ENCODE results near the gene SNX14. TPM values are rescaled to one million over a fixed set of nuclear protein-coding genes. Genes with fewer than 3 reads are reported as not detected.
"Not testable (repeated sequence)": the region's sequence is repeated elsewhere in the genome, so short reads cannot be mapped to it uniquely, and the experiment has no call there.

SNX14 gene
- polyA plus RNA-seq, 6 donors from 2014 or later: 39.1 to 50.8 (median 45.7) TPM

DNA sequence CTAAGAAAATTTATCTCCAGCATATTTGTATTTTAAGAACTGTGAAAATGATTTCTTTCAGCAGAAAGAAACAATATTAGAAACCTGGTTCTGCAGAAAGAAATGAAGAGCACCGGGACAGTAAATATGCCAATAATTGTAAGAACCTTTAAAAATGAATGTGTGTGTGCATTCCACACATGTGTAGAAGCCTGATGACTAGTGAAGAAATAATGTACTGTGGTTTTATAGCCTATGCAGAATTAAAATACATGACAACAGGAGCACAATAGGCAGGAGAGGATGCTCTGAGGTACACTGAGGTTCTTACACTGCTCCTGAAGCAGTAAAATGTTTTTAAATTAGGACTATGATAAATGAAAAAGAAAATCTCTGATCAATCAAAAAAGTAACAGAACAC is 48.9 kb downstream of the SNX14 start:
- Mint-ChIP-seq H3K9me3 (peaks cover 0 to 6% (median 3%) of the 10 kb centered on the region in 7 donors), H3K4me1 (no peaks in the 10 kb centered on the region), H3K27ac (peak overlapping the region in 1 of 6 donors; percentile 85), H3K36me3 (peaks cover 13 to 17% of the 10 kb centered on the region in 2 donors), H3K4me3 (no peak overlapping the region), H3K27me3 (no peaks in the 10 kb centered on the region)
- DNase-seq (no peak), ATAC-seq (ENCODE audit: low read depth in 2 of 2) (no peak)

DNA sequence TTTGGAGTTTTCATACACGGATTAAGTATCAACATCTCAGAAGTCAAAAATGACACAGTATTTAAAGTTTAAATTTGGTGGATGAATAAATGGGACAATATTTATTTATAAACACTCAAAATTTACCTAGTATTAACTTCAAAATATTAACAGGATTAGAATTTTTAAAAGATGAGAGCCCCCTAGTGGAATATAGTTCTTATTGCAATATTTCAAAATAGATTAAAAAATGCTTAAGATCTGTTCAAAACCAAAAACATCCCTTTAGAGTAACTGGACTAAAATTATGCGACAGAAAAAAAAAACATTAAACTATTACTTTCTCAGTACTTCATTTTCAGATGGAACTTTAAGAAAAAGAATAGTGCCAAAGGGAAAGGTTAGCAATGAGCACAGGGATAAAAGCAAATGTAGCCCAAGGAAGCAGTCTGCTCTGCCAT is 56.6 kb downstream of the SNX14 start:
- peak overlapping the region in 1 of 6 donors; percentile 77 for H3K27ac Mint-ChIP-seq
- H3K9me3 Mint-ChIP-seq: no peaks in the 10 kb centered on the region
- H3K36me3 Mint-ChIP-seq: no peaks in the 10 kb centered on the region

GRCh38 chr6:85524281-85524680 is 69.4 kb downstream of the SNX14 start:
- not testable (repeated sequence) for H3K27me3 Mint-ChIP-seq; H3K4me3 Mint-ChIP-seq; H3K4me1 Mint-ChIP-seq; H3K27ac Mint-ChIP-seq; ATAC-seq (ENCODE audit: low read depth in 2 of 2); DNase-seq; H3K9me3 Mint-ChIP-seq
- H3K36me3 Mint-ChIP-seq: peaks cover 32 to 45% of the 10 kb centered on the region in 2 donors

More for the DNA sequence above, 56.6 kb downstream of the SNX14 start:
- DNase-seq: peak; percentile 11
- no peak for ATAC-seq (ENCODE audit: low read depth in 2 of 2)
- no peaks in the 10 kb centered on the region for H3K27me3 Mint-ChIP-seq
- H3K4me1 Mint-ChIP-seq: no peaks in the 10 kb centered on the region
- no peak overlapping the region for H3K4me3 Mint-ChIP-seq

GRCh38 chr6:85516168-85516567 is 77.5 kb downstream of the SNX14 start:
- no peaks in the 10 kb centered on the region for H3K9me3 Mint-ChIP-seq
- no peaks in the 10 kb centered on the region for H3K4me1 Mint-ChIP-seq
- no peak overlapping the region for H3K4me3 Mint-ChIP-seq
- H3K36me3 Mint-ChIP-seq: peaks cover 20 to 28% of the 10 kb centered on the region in 2 donors
- ATAC-seq (ENCODE audit: low read depth in 2 of 2) (no peak), DNase-seq (no peak)
- no peak overlapping the region for H3K27ac Mint-ChIP-seq
- H3K27me3 Mint-ChIP-seq: no peaks in the 10 kb centered on the region

DNA sequence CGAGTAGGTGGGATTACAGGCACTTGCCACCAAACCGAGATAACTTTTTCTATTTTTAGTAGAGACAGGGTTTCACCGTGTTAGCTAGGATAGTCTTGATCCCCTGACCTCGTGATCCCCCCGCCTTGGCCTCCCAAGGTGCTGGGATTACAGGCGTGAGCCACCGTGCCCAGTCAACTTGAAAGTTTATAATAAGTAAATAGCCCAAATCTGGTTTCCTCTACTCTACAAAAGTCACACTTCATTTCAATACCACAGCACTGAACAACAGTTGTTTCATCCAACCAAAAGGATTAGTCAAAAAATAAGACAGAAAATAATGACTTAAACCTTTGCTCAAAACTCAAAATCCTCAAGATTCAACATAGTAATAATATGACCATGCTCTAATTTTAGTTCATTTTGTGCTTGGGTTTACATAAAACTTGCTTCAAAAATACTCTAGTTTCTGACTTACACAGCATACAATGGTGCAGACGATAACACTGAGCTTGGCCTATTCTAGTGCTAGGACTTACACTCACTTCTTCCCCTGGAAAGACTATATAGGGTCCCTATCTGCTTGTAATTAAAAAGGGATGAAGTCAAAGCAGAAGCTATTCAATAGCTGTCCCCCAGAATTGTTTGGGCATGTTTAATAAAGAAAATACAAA is 87.1 kb downstream of the SNX14 start:
- H3K9me3 Mint-ChIP-seq: no peaks in the 10 kb centered on the region
- no peaks in the 10 kb centered on the region for H3K27me3 Mint-ChIP-seq
- peaks cover 19 to 23% of the 10 kb centered on the region in 2 donors for H3K36me3 Mint-ChIP-seq
- no peak for ATAC-seq (ENCODE audit: low read depth in 2 of 2)
- DNase-seq: no peak
- no peak overlapping the region for H3K4me3 Mint-ChIP-seq
- no peaks in the 10 kb centered on the region for H3K4me1 Mint-ChIP-seq
- H3K27ac Mint-ChIP-seq: peak overlapping the region in 2 of 6 donors; percentile 15 to 30

DNA sequence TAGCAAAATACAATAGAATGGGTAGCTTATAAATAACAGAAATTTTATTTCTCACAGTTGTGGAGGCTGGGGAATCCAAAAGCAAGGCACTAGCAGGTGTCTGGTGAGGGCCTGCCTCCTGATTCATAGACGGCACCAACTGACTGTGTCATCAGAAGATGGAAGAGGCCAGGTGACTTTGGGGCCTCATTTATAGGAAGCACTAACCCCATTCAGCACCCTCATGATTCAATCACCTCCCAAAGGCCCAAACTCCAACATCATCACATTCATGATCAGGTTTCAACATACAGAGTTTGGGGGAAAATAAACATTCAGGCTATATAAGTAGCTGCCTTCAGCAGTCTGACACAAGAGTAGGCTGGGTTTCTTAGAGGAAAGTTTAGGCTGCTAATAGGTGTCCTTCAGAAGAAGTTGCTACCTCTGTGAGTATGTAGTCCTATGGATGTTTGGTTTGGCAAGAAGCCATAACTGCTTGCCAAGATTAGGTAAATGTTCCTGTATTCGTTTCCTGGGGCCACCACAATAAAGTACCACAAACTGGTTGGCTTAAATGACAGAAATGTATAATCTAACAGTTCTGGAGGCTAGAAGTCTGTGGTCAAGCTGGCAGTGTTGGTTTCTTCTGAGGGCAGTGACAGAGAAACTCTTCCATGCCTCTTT is 94.9 kb downstream of the SNX14 start:
- Mint-ChIP-seq H3K4me3 (no peak overlapping the region), H3K4me1 (no peaks in the 10 kb centered on the region), H3K27ac (no peak overlapping the region), H3K36me3 (peaks cover 18 to 22% of the 10 kb centered on the region in 2 donors), H3K27me3 (no peaks in the 10 kb centered on the region), H3K9me3 (peaks cover 11 to 23% (median 18%) of the 10 kb centered on the region in 7 donors)
- ATAC-seq (ENCODE audit: low read depth in 2 of 2) (no peak), DNase-seq (no peak)

GRCh38 chr6:85496856-85497255 is 96.8 kb downstream of the SNX14 start:
- ATAC-seq (ENCODE audit: low read depth in 2 of 2): no peak
- Mint-ChIP-seq H3K4me1 (no peaks in the 10 kb centered on the region), H3K36me3 (peaks cover 18 to 22% of the 10 kb centered on the region in 2 donors), H3K27me3 (no peaks in the 10 kb centered on the region), H3K4me3 (no peak overlapping the region), H3K27ac (peak overlapping the region in 1 of 6 donors; percentile 67), H3K9me3 (peaks cover 11 to 23% (median 18%) of the 10 kb centered on the region in 7 donors)
- no peak for DNase-seq

DNA sequence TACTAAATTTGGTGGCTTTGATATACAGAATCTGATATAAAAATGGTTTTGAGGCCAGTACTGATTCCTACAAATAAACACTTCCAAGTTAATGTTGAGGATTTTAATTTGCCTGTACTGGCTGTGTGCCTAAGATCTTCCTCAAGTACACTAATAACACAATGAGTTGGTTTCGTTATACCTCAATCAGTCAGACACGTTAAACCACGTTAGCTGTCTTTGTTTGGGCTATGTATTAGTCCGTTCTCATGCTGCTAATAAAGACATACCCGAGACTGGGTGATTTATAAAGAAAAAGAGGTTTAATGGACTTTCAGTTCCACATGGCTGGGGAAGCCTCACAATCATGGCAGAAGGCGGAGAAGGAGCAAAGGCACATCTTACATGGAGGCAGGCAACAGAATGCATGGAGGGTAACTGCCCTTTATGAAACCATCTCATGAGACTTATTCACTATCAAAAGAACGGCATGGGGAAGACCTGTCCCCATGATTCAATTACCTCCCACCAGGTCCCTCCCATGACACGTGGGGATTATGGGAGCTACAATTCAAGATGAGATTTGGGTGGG is 97.6 kb downstream of the SNX14 start:
- peaks cover 11 to 23% (median 18%) of the 10 kb centered on the region in 7 donors for H3K9me3 Mint-ChIP-seq
- no peaks in the 10 kb centered on the region for H3K4me1 Mint-ChIP-seq
- no peak for ATAC-seq (ENCODE audit: low read depth in 2 of 2)
- no peak for DNase-seq
- no peaks in the 10 kb centered on the region for H3K27me3 Mint-ChIP-seq
- H3K4me3 Mint-ChIP-seq: no peak overlapping the region
- H3K27ac Mint-ChIP-seq: no peak overlapping the region
- H3K36me3 Mint-ChIP-seq: peaks cover 18 to 22% of the 10 kb centered on the region in 2 donors

GRCh38 chr6:85494547-85495536 is 98.8 kb downstream of the SNX14 start:
- no peak overlapping the region for H3K4me3 Mint-ChIP-seq
- H3K4me1 Mint-ChIP-seq: no peaks in the 10 kb centered on the region
- H3K9me3 Mint-ChIP-seq: peaks cover 11 to 23% (median 18%) of the 10 kb centered on the region in 7 donors
- H3K27ac Mint-ChIP-seq: no peak overlapping the region
- H3K36me3 Mint-ChIP-seq: peaks cover 10 to 22% of the 10 kb centered on the region in 2 donors
- DNase-seq: no peak
- ATAC-seq (ENCODE audit: low read depth in 2 of 2): no peak
- H3K27me3 Mint-ChIP-seq: no peaks in the 10 kb centered on the region

DNA sequence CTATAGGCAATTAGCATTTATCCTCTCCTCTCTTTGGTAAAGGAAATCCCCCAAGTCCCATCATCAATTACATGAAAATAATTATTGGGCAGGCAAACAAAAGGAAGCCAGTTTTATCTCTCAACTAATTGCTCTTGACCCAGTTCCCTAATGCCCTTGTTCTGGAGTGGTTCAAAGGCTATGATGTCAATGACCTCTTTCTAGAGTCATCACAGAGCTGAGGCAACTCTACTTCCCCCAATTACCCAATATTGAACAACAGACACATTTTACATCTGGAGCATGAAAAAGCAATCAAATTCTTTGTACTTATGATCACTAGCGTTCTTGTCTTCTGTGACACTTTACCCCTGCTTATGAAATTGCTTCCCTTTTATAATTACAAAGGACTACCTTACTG is 100.3 kb downstream of the SNX14 start:
- ATAC-seq (ENCODE audit: low read depth in 2 of 2): no peak
- H3K4me1 Mint-ChIP-seq: no peaks in the 10 kb centered on the region
- H3K27me3 Mint-ChIP-seq: no peaks in the 10 kb centered on the region
- peaks cover 10 to 21% of the 10 kb centered on the region in 2 donors for H3K36me3 Mint-ChIP-seq
- H3K4me3 Mint-ChIP-seq: no peak overlapping the region
- no peak for DNase-seq
- H3K9me3 Mint-ChIP-seq: peaks cover 11 to 23% (median 18%) of the 10 kb centered on the region in 7 donors
- no peak overlapping the region for H3K27ac Mint-ChIP-seq

DNA sequence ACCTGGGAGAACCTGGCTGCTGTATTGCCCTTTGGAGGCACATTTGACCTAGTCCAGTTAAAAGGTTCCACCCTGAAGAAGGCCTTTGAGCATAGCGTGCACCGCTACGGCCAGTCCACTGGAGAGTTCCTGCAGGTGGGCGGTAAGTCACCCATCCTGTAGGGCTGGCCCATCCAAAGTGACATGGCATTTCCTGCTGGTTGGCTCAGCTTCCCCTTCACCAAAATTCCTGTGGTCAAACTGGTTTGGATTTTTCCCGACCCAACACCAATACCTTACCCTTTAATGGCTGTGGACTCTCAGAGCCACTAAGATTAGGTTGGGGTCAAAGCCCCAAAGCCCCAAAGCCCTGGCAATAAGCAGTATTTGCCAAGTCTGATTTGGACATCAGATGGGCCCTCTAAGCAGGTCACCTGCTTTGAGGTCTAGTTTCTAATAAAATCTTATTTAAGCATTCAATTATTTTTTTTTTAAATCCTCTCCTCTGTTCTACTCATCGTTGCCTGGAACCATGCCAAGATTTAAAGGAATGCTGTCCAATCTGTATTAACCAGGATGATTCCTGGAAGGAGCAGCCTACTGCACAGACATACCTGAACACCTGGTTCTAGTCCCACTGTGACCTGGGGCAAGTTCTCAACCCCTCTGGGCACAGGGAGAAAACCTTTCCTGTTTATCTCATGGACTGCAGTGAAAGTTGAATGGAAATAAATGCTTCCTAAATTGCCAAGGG is 103.0 kb downstream of the SNX14 start:
- H3K27me3 Mint-ChIP-seq: no peaks in the 10 kb centered on the region
- no peaks in the 10 kb centered on the region for H3K4me1 Mint-ChIP-seq
- H3K36me3 Mint-ChIP-seq: peaks cover 0 to 6% of the 10 kb centered on the region in 2 donors

GRCh38 chr6:85484948-85485347 is 108.7 kb downstream of the SNX14 start:
- Mint-ChIP-seq H3K4me1 (peaks cover 9 to 25% (median 19%) of the 10 kb centered on the region in 3 donors), H3K27ac (no peak overlapping the region), H3K36me3 (peaks cover 0 to 6% of the 10 kb centered on the region in 2 donors), H3K9me3 (no peaks in the 10 kb centered on the region), H3K27me3 (no peaks in the 10 kb centered on the region), H3K4me3 (no peak overlapping the region)
- ATAC-seq (ENCODE audit: low read depth in 2 of 2): no peak
- no peak for DNase-seq

More for the DNA sequence above, 103.0 kb downstream of the SNX14 start:
- DNase-seq (no peak), ATAC-seq (ENCODE audit: low read depth in 2 of 2) (no peak)
- Mint-ChIP-seq H3K27ac (peak overlapping the region in 2 of 6 donors; percentile 49 to 70), H3K9me3 (peaks cover 0 to 3% (median 0%) of the 10 kb centered on the region in 7 donors), H3K4me3 (no peak overlapping the region)
